Right cardiac atrium (tissue), 5 donors: ENCODE results near the gene THUMPD3. TPM values are rescaled to one million over a fixed set of nuclear protein-coding genes. Genes with fewer than 3 reads are reported as not detected.

Source experiments
- ATAC-seq, 2 donors: fragments of 200-7000 bp; cut with Tn5 transposase; one replicate each; pipeline versions ENCODE4 v1.8.0 to v1.9.1; 2020; ENCODE audit warnings: moderate library complexity in 2 of 2, mild to moderate bottlenecking in 1 of 2
- DNase-seq, 3 donors: peaks; one replicate each; pipeline ENCODE4 v3.0.0-alpha.2; 2020
- H3K27ac ChIP-seq: one replicate; pipeline ENCODE4 v1.5.1; 2013; ENCODE audit warnings: mild to moderate bottlenecking, low read length, control low read depth, moderate library complexity
- H3K27me3 ChIP-seq: one replicate; pipeline ENCODE4 v1.6.1; 2013; ENCODE audit not compliant: control insufficient read depth, insufficient read depth
- H3K4me1 ChIP-seq: one replicate; pipeline ENCODE4 v1.6.1; 2013; ENCODE audit warnings: low read length; ENCODE audit not compliant: control insufficient read depth, insufficient read depth
- H3K4me3 ChIP-seq: one replicate; pipeline ENCODE4 v1.5.1; 2013; ENCODE audit warnings: low read length, control low read depth
- H3K9me3 ChIP-seq: one replicate; pipeline ENCODE4 v1.6.1; 2013; ENCODE audit warnings: low read length; ENCODE audit not compliant: control insufficient read depth
- WGBS: extraction: QIAGEN DNeasy Blood & Tissue Kit; methylation state at CpG from one replicate; pipeline ENCODE4 v1.1.7; 2013; 5-methylcytosine and 5-hydroxymethylcytosine counted together
- intact Hi-C, 4 donors: fragments of 100-400 bp; cut with DNase I; formaldehyde crosslinking; loops; one replicate each; pipeline versions ENCODE4 v1.11.0 to v1.14.0; 2022 to 2023
- polyA plus RNA-seq: library from polyadenylated mRNA; stranded (reverse); fragments of 200-250 nt; gene quantifications from one replicate; pipeline ENCODE4 v1.2.3, GENCODE V29; 2013
- total RNA-seq, 4 donors: library from RNA; stranded (reverse); fragmentation: NEBNext Ultra II Directional; extraction: Animal tissue kit (Norgen Biotek cat#: 25700); gene quantifications; one replicate each; pipeline ENCODE4 v1.2.1, GENCODE V29; 2021
- donor health status: healthy with polysubstance abuse.
- donor health status: DM: no; HTN: yes; CAD: no.
- donor health status: DM: no; HTN: no; CAD: no.
- donor health status: DM: no; HTN: yes; CAD: no; lungs with severe emphysema.
- donor health status: DM: yes; HTN: yes; CAD: no.

Gene THUMPD3
- total and polyA plus RNA-seq, 5 donors, result 29.0 to 46.6 (median 46.0) TPM

- H3K27me3 ChIP-seq, result no peaks in the 10 kb centered on the region
- no peak overlapping the region for H3K27ac ChIP-seq
- 61% methylated on average over 5 of the region's 5 CpGs for WGBS
- peak overlapping the region; percentile 84 for H3K4me3 ChIP-seq
- no peaks in the 10 kb centered on the region for H3K9me3 ChIP-seq
- no peak for ATAC-seq
- no peak for DNase-seq
- intact Hi-C loops, result no loop called here
- H3K4me1 ChIP-seq, result peaks cover 2% of the 10 kb centered on the region
Observed at GRCh38 chr3:9361691-9362388, 1.0 kb upstream of the THUMPD3 start.

GRCh38 chr3:9369508-9369907, 6.7 kb downstream of the THUMPD3 start:
- H3K27me3 ChIP-seq, result no peaks in the 10 kb centered on the region
- intact Hi-C loops, result no loop called here
- 97% methylated on average over 1 of the region's 1 CpG for WGBS
- H3K27ac ChIP-seq, result no peak overlapping the region
- H3K4me1 ChIP-seq, result no peaks in the 10 kb centered on the region
- no peaks in the 10 kb centered on the region for H3K9me3 ChIP-seq
- DNase-seq (no peak), ATAC-seq (no peak)
- no peak overlapping the region for H3K4me3 ChIP-seq

GRCh38 chr3:9373465-9373864, 10.6 kb downstream of the THUMPD3 start:
- no peak for ATAC-seq
- Histone ChIP-seq H3K27ac (no peak overlapping the region), H3K4me3 (no peak overlapping the region), H3K9me3 (no peaks in the 10 kb centered on the region), H3K27me3 (no peaks in the 10 kb centered on the region), H3K4me1 (no peaks in the 10 kb centered on the region)
- intact Hi-C loops, result loop anchor here in 1 of 4 donors (5.0 kb wide), 1 partner anchor 79 kb away; no protein-coding TSS in a partner anchor
- no peak for DNase-seq
- 89% methylated on average over 3 of the region's 3 CpGs for WGBS

- Histone ChIP-seq H3K4me3 (no peak overlapping the region), H3K4me1 (no peaks in the 10 kb centered on the region), H3K9me3 (no peaks in the 10 kb centered on the region), H3K27ac (no peak overlapping the region), H3K27me3 (no peaks in the 10 kb centered on the region)
- intact Hi-C loops, result loop anchor here in 1 of 4 donors (5.0 kb wide), 1 partner anchor 69 kb away; no protein-coding TSS in a partner anchor
- no peak for ATAC-seq
- 86% methylated on average over 1 of the region's 1 CpG for WGBS
- DNase-seq, result no peak
Observed at GRCh38 chr3:9377981-9378380, 15.1 kb downstream of the THUMPD3 start.

- 50% methylated on average over 4 of the region's 4 CpGs for WGBS
- Histone ChIP-seq H3K9me3 (no peaks in the 10 kb centered on the region), H3K27ac (no peak overlapping the region), H3K27me3 (no peaks in the 10 kb centered on the region), H3K4me1 (no peaks in the 10 kb centered on the region), H3K4me3 (no peak overlapping the region)
- DNase-seq (no peak), ATAC-seq (no peak)
- intact Hi-C loops, result loop anchor here in 1 of 4 donors (5.0 kb wide), 1 partner anchor 68 kb away; no protein-coding TSS in a partner anchor
Observed at GRCh38 chr3:9379327-9379726, 16.5 kb downstream of the THUMPD3 start.

GRCh38 chr3:9380014-9380413, 17.2 kb downstream of the THUMPD3 start:
- ATAC-seq, result no peak
- WGBS, result 89% methylated on average over 3 of the region's 3 CpGs
- Histone ChIP-seq H3K27me3 (no peaks in the 10 kb centered on the region), H3K9me3 (no peaks in the 10 kb centered on the region), H3K4me1 (no peaks in the 10 kb centered on the region), H3K27ac (no peak overlapping the region), H3K4me3 (no peak overlapping the region)
- intact Hi-C loops, result no loop called here
- DNase-seq, result no peak

- Histone ChIP-seq H3K27ac (no peak overlapping the region), H3K4me1 (no peaks in the 10 kb centered on the region), H3K9me3 (no peaks in the 10 kb centered on the region), H3K4me3 (no peak overlapping the region), H3K27me3 (no peaks in the 10 kb centered on the region)
- WGBS, result 81% methylated on average over 13 of the region's 13 CpGs
- no peak for DNase-seq
- intact Hi-C loops, result no loop called here
- ATAC-seq, result no peak
Observed at GRCh38 chr3:9384141-9384828, 21.4 kb downstream of the THUMPD3 start.

- Histone ChIP-seq H3K4me1 (no peaks in the 10 kb centered on the region), H3K9me3 (no peaks in the 10 kb centered on the region), H3K27ac (no peak overlapping the region), H3K4me3 (no peak overlapping the region), H3K27me3 (no peaks in the 10 kb centered on the region)
- no peak for DNase-seq
- WGBS, result 81% methylated on average over 2 of the region's 2 CpGs
- ATAC-seq, result no peak
- intact Hi-C loops, result loop anchor here in 1 of 4 donors (5.0 kb wide), 1 partner anchor 47 kb away; no protein-coding TSS in a partner anchor
Observed at GRCh38 chr3:9385187-9386077, 22.6 kb downstream of the THUMPD3 start.

GRCh38 chr3:9386078-9386459, 23.2 kb downstream of the THUMPD3 start:
- ATAC-seq (no peak), DNase-seq (no peak)
- Histone ChIP-seq H3K27me3 (no peaks in the 10 kb centered on the region), H3K9me3 (no peaks in the 10 kb centered on the region), H3K27ac (no peak overlapping the region), H3K4me3 (no peak overlapping the region), H3K4me1 (no peaks in the 10 kb centered on the region)
- intact Hi-C loops, result loop anchor here in 1 of 4 donors (5.0 kb wide), 1 partner anchor 46 kb away; no protein-coding TSS in a partner anchor
- 68% methylated on average over 3 of the region's 3 CpGs for WGBS

GRCh38 chr3:9386501-9387321, 23.9 kb downstream of the THUMPD3 start:
- Histone ChIP-seq H3K9me3 (no peaks in the 10 kb centered on the region), H3K27ac (no peak overlapping the region), H3K4me1 (no peaks in the 10 kb centered on the region), H3K4me3 (no peak overlapping the region), H3K27me3 (no peaks in the 10 kb centered on the region)
- intact Hi-C loops, result loop anchor here in 1 of 4 donors (5.0 kb wide), 1 partner anchor 46 kb away; no protein-coding TSS in a partner anchor
- no peak for DNase-seq
- WGBS, result 37% methylated on average over 1 of the region's 1 CpG
- ATAC-seq, result no peak
